WTC11 (cell line): Measurements from ENCODE around the gene PDXK.

Source experiments
- AFF4 ChIP-seq: sonication (generic); formaldehyde crosslinking; IDR thresholded peaks from 2 replicates; pipeline ENCODE4 v1.8.1; 2023; ENCODE audit warnings: mild to moderate bottlenecking, missing genetic modification reagents, borderline replicate concordance
- CTCF ChIP-seq: fragments of 200-600 bp; IDR thresholded peaks from 2 replicates; pipeline ENCODE4 v1.8.0; 2022; ENCODE audit warnings: antibody characterized with exemption
- NFATC4 ChIP-seq: fragments of 250-450 bp; sonication (Bioruptor Pico); IDR thresholded peaks from 2 replicates; pipeline ENCODE4 v1.9.0; 2021; ENCODE audit warnings: mild to moderate bottlenecking
- SP1 ChIP-seq: sonication (generic); formaldehyde crosslinking; conservative IDR thresholded peaks from 2 replicates; pipeline ENCODE4 v1.8.1; 2022; ENCODE audit warnings: missing genetic modification reagents
- ZNF423 ChIP-seq: fragments of 250-450 bp; sonication (Bioruptor Pico); IDR thresholded peaks from 2 replicates; pipeline ENCODE4 v2.1.2; 2022; ENCODE audit warnings: mild to moderate bottlenecking, moderate library complexity
- TF ChIP-seq, protein P1 (sequence below): sonication (generic); formaldehyde crosslinking; conservative IDR thresholded peaks from 2 replicates; pipeline ENCODE4 v1.8.1; 2023; ENCODE audit warnings: mild to moderate bottlenecking, low read depth, missing genetic modification reagents, moderate library complexity

- TF ChIP-seq CTCF (no peak), SP1 (CRISPR knock-in tag) (no peak), NFATC4 (CRISPR knock-in tag) (no peak), ZNF423 (no peak), AFF4 (no peak)
- TF ChIP-seq, protein P1, sequence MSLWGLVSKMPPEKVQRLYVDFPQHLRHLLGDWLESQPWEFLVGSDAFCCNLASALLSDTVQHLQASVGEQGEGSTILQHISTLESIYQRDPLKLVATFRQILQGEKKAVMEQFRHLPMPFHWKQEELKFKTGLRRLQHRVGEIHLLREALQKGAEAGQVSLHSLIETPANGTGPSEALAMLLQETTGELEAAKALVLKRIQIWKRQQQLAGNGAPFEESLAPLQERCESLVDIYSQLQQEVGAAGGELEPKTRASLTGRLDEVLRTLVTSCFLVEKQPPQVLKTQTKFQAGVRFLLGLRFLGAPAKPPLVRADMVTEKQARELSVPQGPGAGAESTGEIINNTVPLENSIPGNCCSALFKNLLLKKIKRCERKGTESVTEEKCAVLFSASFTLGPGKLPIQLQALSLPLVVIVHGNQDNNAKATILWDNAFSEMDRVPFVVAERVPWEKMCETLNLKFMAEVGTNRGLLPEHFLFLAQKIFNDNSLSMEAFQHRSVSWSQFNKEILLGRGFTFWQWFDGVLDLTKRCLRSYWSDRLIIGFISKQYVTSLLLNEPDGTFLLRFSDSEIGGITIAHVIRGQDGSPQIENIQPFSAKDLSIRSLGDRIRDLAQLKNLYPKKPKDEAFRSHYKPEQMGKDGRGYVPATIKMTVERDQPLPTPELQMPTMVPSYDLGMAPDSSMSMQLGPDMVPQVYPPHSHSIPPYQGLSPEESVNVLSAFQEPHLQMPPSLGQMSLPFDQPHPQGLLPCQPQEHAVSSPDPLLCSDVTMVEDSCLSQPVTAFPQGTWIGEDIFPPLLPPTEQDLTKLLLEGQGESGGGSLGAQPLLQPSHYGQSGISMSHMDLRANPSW (CRISPR knock-in tag), result no peak
Observed at GRCh38 chr21:43786300-43786806, 67.4 kb downstream of the PDXK start.
